Fibroblast of skin of scalp (primary cell): Measurements from ENCODE around the gene PRDX1.
"Not testable (repeated sequence)": the region's sequence is repeated elsewhere in the genome, so short reads cannot be mapped to it uniquely, and the experiment has no call there.

Source experiments
- DNase-seq: peaks from one replicate; pipeline ENCODE4 v3.0.0-alpha.2; 2013

Gene PRDX1

DNA sequence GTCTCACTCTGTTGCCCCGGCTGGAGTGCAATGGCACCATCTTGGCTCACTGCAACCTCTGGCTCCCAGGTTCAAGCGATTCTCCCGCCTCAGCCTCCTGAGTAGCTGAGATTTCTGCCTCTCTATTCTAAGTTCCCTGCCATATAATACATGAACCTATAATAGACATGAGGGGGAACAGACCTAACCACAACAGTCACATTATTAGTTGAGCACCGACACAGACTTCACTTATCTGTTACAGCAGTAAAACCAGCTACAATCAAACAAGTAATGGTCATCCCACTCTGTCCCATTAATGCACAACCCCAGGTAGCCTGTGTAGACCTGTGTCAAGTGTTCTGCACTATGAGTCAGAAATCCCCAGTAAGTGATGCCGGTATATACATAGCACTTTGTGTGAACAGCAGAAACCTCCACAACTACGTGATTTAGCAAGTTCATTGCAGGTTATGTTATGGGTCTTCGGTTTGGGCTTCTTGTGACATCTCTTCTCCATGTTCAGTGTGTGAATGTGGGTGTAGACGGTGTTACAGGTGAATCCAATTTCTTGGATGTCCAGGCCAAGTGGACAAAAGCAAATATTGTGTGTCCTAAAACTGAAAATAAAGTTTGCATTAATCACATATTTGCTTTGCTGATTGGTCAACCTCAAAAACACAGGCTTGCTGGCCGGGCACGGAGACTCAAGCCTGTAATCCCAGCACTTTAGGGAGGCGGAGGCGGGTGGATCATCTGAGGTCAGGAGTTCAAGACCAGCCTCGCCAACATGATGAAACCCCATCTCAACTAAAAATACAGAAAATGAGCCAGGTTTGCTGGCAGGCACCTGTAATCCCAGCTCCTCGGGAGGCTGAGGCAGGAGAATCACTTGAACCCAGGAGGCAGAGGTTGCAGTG, 18.0 kb downstream of the PRDX1 start:
- DNase-seq = no peak

DNA sequence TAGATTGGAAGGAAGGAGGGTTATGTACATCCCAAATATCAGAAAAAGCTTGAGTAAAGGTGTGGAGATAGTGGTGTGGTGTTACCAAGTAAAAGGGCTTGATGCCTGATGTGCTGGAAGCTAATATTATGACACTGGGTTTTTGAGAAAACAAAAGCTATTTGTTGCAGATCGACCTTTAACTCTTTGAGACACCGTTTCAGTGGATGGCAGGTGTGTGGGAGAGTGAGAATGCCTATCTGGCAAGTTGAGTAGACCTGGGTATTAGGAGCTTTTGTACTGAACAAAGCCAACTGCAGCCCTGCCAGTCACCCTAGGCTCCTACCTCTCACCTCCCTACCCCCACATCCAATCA, 20.2 kb downstream of the PRDX1 start:
- DNase-seq = no peak

DNA sequence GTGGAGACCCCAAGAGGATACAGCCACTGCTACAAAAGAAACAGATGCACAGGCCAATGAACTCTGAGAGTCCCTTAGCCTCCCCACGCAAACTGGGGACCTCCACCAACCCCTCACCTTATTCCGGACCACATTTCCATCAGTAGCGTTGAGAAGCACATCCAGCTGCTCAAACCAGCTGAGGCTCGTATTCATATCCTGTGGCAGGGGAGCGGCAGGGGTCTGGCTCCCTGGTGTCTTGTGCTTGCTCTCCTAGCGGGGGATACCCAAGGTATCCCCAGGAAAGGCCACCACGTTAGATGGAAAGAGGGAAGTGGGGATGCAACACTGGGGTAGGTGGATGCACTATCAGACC, 22.3 kb downstream of the PRDX1 start:
- no peak for DNase-seq

DNA sequence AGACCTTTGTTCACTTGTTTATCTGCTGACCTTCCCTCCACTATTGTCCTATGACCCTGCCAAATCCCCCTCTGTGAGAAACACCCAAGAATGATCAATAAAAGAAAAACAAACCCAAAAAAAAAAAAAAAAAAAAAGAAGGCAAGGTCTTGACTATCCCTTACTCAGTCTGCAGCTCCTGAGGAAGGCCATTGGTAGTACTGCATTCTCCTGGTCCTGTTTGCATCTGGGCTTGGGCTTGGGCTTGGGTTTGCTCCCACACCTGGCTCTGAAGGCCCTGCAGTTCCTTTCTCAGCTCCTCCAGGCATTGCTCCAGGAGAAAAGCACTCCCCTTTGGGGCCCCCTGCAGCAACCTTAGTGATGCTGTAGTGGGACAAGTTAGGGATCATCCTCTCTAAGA, 23.4 kb downstream of the PRDX1 start:
- DNase-seq = no peak

DNA sequence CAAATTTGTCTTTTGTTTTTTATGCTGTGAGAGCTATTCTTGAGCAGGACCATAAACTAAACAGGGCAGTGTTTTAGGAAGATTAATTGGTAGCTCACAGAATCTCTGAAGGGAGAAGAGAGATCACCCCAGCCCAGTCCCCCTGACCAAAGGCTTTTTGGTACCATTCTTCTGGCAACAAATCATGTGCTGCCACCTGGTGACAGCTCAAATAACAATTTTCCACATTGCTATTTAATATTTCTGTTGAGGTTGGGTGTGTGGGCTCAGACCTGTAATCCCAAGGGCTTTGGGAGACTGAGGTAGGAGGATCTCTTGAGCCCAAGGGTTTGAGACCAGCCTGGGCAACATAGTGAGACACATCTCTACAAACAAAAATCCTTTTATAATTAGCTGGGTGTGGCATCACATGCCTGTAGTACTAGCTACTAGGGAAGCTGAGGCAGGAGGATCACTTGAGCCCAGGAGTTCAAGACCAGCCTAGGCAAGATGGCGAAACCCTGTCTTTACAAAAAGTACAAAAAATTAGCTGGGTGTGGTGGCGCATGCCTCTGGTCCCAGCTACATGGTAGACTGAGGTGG, 28.5 kb downstream of the PRDX1 start:
- peak; percentile 52 for DNase-seq

DNA sequence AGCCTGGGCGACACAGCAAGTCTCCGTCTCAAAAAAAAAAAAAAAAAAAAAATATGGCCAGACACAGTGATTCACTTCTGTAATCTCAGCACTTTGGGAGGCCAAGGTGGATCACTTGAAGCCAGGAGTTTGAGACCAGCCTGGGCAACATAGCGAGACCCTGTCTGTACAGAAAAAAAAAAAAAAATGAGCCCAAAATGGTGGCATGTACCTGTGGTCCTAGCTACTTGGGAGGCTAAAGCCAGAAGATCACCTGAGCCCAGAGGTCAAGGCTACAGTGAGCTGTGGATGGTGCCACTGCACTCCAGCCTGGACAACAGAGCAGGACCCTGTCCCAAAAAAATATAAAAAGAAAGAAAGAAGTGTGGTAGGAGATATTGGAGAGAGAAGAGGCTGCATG, 29.0 kb downstream of the PRDX1 start:
- DNase-seq = no peak

DNA sequence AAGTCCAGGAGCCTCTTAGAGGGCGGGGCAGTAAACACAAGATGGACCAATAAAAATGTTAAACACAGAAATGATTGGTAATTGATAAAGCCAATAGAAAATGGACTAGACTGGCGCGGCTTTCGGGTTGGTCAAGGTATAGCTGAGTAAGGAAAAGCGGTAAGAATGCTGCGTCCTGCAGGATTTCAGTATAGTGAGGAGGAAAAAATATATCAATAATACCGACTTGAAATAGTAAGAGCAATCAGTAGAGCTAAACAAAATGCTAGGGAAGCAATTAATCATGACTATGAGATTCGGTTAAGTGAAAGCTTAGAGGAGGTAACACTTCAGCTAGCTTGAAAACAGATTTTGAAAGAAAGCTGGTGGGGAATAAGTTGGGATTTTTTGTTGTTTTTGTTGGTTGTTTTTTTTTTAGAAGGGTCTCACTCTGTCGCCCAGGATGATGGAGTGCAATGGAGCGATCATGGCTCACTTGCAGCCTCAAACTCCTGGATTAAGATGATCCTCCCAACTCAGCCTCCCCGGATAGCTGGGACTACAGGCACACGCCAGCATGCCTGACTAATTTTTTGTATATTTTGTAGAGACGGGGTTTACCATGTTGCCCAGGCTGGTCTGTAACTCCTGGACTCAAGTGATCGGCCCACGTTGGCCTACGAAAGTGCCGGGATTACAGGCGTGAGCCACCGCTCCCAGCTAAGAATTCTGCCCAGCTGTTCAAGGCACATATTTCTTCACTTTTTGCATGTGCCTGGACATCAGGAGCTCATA, 30.0 kb downstream of the PRDX1 start:
- DNase-seq = no peak

DNA sequence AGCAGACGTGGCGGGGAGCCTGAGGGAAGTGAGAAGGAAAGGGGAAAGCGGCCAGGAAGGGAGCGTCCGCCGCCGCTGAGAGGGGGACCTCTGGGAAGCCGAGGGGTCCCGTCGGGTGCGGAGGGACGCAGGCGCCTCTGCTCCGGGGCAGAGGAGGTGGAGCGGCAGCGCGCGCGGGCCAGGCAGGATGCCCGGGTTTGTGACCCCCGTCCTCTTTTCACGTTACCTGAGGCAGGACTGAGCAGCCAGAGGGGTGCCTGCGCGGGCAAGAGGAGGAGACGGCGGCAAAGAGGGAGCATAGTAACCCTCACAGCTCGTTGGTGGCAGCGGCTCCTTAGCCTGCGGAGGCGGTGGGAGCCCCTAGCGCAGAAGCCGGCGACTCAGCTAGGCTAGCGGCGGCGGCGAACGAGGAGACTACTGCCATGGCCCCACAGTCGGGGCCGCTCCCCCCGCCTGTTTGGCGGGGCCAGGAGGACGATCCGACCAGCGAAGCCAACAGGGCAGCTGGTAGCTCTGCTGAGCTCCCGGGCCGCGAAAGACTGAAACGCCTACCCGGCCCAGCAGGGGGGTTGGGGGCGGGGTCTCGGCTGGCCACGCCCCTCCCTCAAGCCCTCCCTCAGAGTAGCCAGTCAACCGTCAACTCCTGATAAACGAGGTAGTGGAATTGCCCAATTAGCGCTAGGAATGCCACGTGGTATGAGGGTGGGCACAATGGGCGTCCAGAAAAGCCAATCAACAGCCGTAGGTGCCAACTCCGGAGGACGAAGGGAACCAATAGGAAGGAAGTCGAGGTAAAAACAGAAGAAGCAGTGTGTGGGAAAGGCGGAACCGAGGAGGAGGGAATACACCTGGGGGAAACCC, 30.8 kb downstream of the PRDX1 start, which contains the start of gene TESK2:
TESK2 (minus strand) TSS at position 538 of the 861 bp plus-strand sequence. CDS start 33,378 bp downstream, outside the sequence.
- DNase-seq = peak; percentile 99

DNA sequence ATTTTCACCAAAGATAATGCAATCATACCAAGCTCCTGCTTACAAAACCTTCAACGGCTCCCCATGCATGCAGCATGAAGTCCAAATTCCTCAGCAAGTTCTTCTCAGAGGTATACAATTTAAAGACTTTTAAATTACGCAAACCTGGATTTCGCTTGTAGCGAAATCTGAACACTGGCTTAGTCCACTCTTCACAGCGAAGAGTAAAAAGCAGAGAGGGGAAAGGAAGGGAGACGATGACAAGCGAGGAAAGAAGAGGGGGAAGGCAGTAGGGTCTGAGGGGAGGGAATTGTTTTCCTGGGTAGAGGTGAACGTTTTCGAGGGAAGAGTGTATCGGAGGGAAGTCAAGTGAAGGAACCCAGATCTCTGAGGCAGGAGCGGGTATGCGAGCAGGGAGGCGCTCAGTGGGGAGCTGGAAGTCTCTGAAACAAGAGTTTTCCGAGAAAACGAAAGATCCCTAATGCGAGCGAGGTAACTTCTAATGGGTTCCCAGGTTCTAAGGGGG, 31.5 kb downstream of the PRDX1 start:
- DNase-seq = peak; percentile 5

DNA sequence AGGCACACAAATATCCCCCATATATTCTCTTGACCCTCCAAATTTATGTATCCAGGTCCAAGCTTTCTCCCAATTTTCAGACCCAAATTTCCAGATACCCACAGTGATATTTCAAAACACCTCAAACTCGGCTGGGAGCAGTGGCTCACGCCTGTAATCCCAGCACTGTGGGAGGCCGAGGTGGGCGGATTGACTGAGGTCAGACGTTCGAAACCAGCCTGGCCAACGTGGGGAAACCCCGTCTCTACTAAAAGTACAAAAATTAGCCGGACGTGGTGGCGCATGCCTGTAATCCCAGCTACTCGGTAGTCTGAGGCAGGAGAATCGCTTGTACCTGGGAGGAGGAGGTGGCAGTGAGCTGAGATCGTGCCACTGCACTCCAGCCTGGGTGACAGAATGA, 32.3 kb downstream of the PRDX1 start:
- not testable (repeated sequence) for DNase-seq

DNA sequence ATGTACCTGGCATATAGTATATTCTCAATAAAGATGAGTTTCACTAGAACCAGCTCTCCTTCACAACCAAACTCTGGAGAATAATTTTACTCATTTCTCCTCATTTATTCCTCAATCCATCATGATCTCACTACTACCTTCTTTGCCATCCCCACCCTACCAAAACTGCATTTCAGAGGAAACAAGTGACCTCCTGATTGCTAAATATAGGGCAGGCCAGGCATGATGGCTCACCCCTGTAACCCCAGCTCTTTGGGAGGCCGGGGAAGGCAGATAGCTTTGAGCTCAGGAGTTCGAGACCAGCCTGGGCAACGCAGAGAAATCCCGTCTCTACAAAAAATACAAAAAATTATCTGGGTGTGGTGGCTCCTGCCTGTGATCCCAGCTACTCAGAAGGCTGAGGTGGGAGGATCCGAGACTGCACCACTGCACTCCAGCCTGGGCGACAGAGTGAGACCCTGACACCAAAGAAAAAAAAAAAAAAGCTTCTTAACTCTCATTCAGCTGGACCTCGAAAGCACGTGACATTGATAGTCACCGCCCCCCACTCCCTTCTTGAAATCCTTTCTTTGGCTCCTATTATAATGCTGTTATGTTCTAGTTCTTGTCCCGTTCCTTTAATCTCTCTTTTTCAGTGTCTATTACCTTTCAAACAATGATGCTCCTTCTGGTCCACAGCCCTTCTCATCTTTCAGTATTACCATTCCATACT, 32.9 kb downstream of the PRDX1 start:
- no peak for DNase-seq

DNA sequence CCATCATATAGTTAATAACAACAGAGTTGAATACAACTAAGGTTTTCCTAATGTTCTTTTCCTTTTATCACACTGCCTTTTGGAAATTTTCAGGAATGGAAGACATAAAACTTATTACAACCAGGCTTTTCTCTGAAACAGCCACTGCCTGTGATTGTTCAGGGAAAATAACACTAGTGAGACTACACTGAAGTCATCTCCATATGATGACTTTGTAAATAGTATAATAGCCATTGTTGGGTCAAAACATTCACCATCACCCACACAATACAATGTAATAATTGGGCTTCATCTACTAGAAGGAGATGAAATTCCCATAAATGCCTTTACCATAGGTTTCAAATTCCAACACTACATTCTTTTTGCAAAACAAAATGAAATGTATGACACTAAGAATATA, 35.7 kb downstream of the PRDX1 start:
- DNase-seq = no peak

DNA sequence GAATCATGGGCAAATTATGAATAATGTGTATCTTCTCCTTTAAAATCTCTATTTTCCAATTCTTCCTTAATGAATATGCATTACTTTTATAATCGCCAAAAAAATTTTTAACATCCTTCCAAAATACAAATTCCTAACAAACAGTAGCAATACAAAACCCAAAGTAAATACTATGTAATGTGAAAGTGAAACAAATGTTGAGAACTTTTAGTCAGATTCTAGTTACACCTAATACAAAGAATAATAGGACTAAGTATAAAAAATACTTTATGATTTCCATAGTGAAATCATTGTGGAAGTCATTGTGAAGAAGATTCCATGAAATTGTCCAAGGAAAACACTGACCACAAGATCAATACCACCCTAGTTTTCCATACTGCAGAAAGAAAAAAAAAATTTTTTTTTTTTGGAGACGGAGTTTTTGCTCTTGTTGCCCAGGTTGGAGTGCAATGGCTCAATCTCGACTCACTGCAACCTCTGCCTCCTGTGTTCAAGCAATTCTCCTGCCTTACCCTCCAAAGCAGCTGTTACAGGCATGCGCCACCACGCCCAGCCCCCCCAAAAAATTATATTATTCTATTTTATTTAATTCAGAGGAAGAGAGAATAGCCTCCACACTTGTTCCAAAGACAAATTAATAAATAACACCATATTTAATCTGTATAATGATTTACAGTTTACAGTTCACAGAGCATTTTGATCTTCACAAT, 42.5 kb downstream of the PRDX1 start:
- no peak for DNase-seq

DNA sequence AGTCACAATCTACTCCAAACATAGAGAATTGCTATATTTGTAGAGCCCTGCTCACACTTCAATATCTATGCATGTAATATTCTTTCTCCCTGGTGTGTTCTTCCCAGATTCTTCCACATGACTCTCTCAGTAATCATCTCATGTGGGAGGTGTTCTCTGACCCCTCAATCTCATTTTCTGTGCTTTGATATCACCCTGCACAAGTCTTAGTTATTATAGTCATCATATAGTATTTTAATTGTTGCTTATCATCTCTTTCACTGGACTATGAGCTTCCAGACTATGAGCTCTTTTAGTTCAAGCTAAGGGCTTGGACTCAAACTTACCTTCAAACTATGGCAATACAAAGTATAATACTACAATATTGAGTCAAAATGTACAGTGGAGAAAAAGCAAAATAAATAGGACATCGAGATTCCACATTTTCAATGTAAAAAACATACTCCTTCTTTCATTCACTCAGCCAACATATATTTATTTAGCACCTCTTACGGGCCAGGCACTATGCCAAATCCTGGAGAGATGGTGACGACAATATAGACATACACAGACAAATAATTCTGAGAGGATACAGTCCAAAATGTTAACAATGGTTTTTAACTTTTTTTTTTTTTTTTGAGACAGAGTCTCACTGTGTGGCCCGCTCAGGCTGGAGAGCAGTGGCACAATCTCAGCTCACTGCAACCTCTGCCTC, 43.4 kb downstream of the PRDX1 start:
- no peak for DNase-seq

DNA sequence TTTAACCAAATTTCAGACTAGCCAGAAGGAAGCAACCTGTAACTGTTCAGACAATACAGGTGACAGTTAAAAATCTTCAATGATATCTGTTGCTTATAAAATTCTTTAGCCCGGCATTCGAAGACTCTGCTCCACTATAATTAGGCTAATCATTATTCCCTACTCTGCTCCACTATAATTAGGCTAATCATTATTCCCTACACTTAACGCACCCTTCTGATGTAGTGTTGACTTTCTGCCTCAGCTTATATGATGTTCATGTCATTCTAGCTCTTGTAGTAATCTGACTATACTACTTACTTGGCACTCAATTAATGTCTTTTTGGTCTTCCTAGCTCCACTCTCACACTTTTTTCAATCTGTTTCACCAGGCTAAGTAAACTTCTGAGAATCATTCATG, 44.0 kb downstream of the PRDX1 start:
- DNase-seq = no peak

DNA sequence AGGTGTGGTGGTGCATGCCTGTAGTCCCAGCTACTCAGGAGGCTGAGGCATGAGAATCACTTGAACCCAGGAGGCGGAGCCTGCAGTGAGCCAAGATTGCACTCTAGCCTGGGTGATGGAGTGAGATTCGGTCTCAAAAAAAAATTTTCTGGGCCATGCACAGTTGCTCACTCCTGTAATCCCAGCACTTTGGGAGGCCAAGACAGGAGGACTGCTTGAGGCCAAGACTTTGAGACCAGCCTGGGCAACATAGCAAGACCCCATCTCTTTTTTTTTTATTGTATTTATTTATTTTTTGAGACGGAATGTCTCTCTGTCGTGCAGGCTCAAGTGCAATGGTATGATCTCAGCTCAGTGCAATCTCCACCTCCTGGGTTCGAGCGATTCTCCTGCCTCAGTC, 47.5 kb downstream of the PRDX1 start:
- not testable (repeated sequence) for DNase-seq

DNA sequence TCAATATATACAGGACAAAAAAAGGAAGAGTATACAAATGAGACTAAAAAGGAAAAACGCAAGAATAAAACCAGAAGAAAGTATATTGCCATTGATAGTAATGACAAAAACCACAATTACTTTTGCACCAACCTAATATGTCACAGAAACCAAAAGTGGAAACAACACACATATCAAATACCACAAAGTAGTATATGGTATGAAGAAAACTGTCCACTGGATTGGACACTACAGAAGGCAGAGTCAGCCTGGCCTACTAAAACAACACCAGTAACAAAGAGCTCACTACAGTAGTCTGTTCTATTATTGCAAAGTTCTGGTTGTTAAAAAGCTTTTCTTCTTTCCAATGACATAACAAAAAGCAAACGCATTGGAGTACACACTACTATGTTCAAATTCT, 48.4 kb downstream of the PRDX1 start:
- no peak for DNase-seq

DNA sequence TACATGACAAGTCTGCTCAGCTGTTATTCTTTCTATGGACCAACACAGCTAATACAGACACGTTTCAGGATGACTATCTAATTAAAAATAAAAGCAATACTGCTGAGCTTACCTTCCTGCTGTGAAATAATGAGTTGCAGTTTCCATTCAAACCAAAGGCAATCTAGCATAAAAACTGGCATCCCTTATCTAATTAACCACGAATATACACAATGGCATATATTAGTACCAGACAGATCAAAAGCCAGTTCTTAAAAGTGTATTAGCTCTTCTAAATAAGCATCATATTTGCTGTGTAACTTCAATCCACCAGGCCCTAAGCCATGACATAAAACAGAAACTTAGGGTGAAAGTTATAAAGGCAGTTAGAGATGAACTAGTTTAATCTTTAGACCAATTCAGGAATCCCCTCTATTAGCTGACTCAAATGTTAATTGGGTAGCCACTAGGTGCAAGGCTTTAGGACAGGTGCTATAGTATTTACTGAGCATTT, 51.3 kb downstream of the PRDX1 start:
- DNase-seq = no peak

DNA sequence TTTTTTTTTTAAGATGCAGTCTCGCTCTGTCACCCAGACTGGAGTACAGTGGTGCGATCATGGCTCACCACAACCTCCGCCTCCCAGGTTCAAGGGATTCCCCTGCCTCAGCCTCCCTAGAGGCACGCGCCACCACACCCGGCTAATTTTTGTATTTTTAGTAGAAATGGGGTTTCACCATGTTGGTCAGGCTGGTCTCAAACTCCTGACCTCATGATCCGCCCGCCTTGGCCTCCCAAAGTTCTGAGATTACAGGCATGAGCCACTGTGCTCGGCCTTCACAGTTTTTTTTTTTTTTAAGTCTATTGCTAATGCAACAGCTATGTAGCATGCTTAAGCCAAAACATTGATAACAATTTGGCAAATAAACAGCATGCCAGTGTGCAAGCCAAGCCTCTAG, 54.3 kb downstream of the PRDX1 start:
- DNase-seq = not testable (repeated sequence)

DNA sequence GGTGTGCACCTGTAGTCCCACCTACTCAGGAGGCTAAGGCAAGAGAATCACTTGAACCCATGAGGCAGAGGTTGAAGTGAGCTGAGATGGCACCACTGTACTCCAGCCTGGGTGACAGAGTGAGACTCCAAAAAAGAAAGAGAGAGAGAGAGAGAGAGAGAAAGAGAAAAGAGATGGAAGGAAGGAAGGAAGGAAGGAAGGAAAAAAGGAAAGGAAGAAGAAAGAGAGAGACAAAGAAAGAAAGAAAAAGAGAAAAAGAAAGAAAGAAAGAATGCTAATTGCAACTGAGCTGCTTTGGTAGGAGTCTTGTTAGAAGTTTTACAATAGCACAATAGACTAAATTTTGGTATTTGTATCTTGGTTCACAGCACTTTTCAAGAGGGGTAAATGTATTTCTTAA, 56.4 kb downstream of the PRDX1 start:
- DNase-seq = no peak
